GM13977 (cell line): Measurements from ENCODE around the gene CDKN2B-AS1.

Experiments used
- DNase-seq: peaks from one replicate; pipeline ENCODE4 v3.0.0; 2012; ENCODE audit warnings: low spot score
- CTCF ChIP-seq: IDR thresholded peaks from 2 replicates; pipeline ENCODE4 v1.5.1; 2012; ENCODE audit warnings: mild to moderate bottlenecking, control low read depth; ENCODE audit not compliant: insufficient read depth; ENCODE audit errors: extremely low read depth, missing control alignments
- in situ Hi-C: fragments of 300-500 bp; cut with MboI; formaldehyde crosslinking; loops from one replicate; pipeline ENCODE4 v1.12.0; 2022; ENCODE audit warnings: low sequenced_read_pairs, low pct_unique_long_range_greater_than_20kb, mixed read lengths, inconsistent platforms; ENCODE audit not compliant: unreplicated experiment

CDKN2B-AS1 gene

GRCh38 chr9:22118810-22119521 lies 124.4 kb downstream of the CDKN2B-AS1 start:
- in situ Hi-C loops, result no loop called here
- TF ChIP-seq CTCF, result no peak

GRCh38 chr9:22119522-22120158 lies 125.0 kb downstream of the CDKN2B-AS1 start:
- DNase-seq, result no peak
- TF ChIP-seq CTCF, result peak; percentile 52
- in situ Hi-C loops, result no loop called here

More at GRCh38 chr9:22118810-22119521, 124.4 kb downstream of the CDKN2B-AS1 start:
- no peak for DNase-seq

- no peak for DNase-seq
- TF ChIP-seq CTCF, result no peak
- in situ Hi-C loops, result no loop called here
Measured at GRCh38 chr9:22120159-22120549, 125.6 kb downstream of the CDKN2B-AS1 start.

GRCh38 chr9:22120595-22120994 lies 126.0 kb downstream of the CDKN2B-AS1 start:
- no peak for DNase-seq
- TF ChIP-seq CTCF, result no peak
- in situ Hi-C loops, result no loop called here

GRCh38 chr9:22124263-22125011 lies 129.8 kb downstream of the CDKN2B-AS1 start:
- TF ChIP-seq CTCF, result no peak
- no peak for DNase-seq
- in situ Hi-C loops, result no loop called here

- in situ Hi-C loops, result no loop called here
Measured at GRCh38 chr9:22129133-22129532, 134.5 kb downstream of the CDKN2B-AS1 start.

More at GRCh38 chr9:22129133-22129532, 134.5 kb downstream of the CDKN2B-AS1 start:
- no peak for DNase-seq
- no peak for TF ChIP-seq CTCF
